ENCODE data around the gene NAA80.

The NAA80 gene

GRCh38 chr3:50327943-50328691 lies 28.9 kb upstream of the NAA80 start, which contains the start of gene TUSC2:
Gene TUSC2 (minus strand): TSS chr3:50328223. CDS start chr3:50328099, 124 bp downstream.
- TF ChIP-seq CTCF (IDR thresholded peaks at IDR 0.05; ENCODE audit: low read depth, low read length): no peak
- DNase-seq (ENCODE audit: low read depth in 2 of 2): peak; percentile 97
- H3K4me3 ChIP-seq (replicated peaks in 1 of 2; ENCODE audit: low read depth in 2 of 2, low read length in 2 of 2): peak within 1 kb of the TSS; percentile 91 to 92

GRCh38 chr3:50327129-50327528 lies 27.9 kb upstream of the NAA80 start:
- no peak for TF ChIP-seq CTCF (IDR thresholded peaks at IDR 0.05; ENCODE audit: low read depth, low read length)
- H3K4me3 ChIP-seq (replicated peaks in 1 of 2; ENCODE audit: low read depth in 2 of 2, low read length in 2 of 2): peak overlapping the region; percentile 91 to 92
- no peak for DNase-seq (ENCODE audit: low read depth in 2 of 2)

GRCh38 chr3:50326182-50326541 lies 27.0 kb upstream of the NAA80 start:
- no peak for DNase-seq (ENCODE audit: low read depth in 2 of 2)
- TF ChIP-seq CTCF (IDR thresholded peaks at IDR 0.05; ENCODE audit: low read depth, low read length): no peak
- no peak overlapping the region for H3K4me3 ChIP-seq (replicated peaks in 1 of 2; ENCODE audit: low read depth in 2 of 2, low read length in 2 of 2)

DNA sequence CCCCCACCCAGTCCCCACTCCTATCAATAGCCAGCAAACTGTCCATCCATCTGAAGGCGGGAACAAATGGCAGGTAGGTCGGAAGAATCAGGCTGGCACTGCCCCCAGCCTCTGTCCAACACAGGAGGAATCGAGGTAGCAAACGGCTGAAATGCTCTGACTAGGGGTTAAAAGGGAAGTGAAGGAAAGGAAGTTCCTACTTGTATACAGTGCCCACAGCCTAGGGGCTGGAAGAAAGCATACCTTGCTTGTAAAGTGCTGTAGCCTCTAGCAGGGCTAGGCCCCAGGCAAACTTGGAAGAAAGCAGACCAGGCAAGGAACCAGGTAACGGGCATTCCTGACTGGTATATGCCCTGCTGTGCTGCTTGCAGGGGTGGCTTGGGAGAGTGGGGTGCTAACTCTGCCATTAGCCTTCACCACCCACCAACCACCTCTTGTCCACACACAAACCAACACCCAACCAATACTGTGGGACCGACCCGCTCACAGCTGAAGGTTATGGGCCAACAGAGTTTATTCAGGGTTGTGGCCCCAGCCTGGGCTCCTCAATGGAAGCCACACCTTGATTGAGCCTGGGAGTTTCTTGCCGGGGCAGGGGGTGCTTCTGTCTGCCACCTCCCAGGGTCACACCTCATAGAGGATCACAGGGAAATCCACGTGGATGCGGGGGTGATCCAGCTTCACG lies 26.4 kb upstream of the NAA80 start:
- TF ChIP-seq CTCF (IDR thresholded peaks at IDR 0.05; ENCODE audit: low read depth, low read length): no peak
- no peak overlapping the region for H3K4me3 ChIP-seq (replicated peaks in 1 of 2; ENCODE audit: low read depth in 2 of 2, low read length in 2 of 2)

GRCh38 chr3:50325113-50325480 lies 25.9 kb upstream of the NAA80 start:
- TF ChIP-seq CTCF (IDR thresholded peaks at IDR 0.05; ENCODE audit: low read depth, low read length): no peak
- H3K4me3 ChIP-seq (replicated peaks in 1 of 2; ENCODE audit: low read depth in 2 of 2, low read length in 2 of 2): no peak overlapping the region
- no peak for DNase-seq (ENCODE audit: low read depth in 2 of 2)

More for the DNA sequence above, 26.4 kb upstream of the NAA80 start:
- DNase-seq (ENCODE audit: low read depth in 2 of 2): no peak

DNA sequence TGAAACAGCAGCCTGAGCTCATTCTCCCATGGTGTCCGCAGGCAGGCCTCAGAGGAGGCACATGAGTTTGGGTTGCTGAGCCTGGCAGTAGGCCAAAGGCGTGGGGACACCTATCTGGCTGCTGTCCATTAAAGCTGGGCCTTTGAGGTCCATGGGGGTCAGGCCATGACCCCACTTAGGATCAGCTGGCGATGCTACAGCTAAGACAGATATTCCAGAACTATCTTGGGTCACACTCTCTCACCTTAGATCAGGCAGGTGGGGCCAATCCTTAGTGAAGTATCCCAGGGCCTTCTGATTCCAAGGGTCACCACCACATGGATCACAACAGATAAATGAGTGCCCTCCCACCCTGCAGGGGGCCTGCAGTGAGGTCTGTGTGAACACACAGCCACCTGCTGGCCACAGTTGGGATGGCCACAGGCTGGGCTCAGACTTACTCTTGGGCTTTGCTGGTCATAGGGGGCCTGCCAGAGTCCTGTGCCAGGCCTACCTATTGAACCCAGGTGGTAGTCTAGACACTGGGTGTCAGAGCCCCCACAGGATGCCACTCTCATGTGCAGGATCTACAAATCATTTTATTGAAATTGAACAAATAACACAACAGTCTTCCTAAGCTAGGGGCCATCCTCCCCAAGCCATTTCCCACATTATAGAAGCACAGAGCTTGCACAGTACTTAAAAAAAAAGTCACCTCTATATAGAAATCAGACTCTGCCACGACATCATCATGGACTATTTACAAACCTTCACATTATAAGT lies 25.3 kb upstream of the NAA80 start:
- TF ChIP-seq CTCF (IDR thresholded peaks at IDR 0.05; ENCODE audit: low read depth, low read length): peak; percentile 94
- DNase-seq (ENCODE audit: low read depth in 2 of 2): peak; percentile 67 to 72

More for the DNA sequence above, 25.3 kb upstream of the NAA80 start:
- no peak overlapping the region for H3K4me3 ChIP-seq (replicated peaks in 1 of 2; ENCODE audit: low read depth in 2 of 2, low read length in 2 of 2)
